ENCODE results near the gene LDAH.
"Not testable (repeated sequence)": the region's sequence is repeated elsewhere in the genome, so short reads cannot be mapped to it uniquely, and the experiment has no call there.

LDAH gene

GRCh38 chr2:20717641-20718040, 105.3 kb downstream of the LDAH start:
- FAIRE-seq: no peak

- not testable (repeated sequence) for FAIRE-seq
Observed at GRCh38 chr2:20716164-20716563, 106.7 kb downstream of the LDAH start.

GRCh38 chr2:20714412-20714811, 108.5 kb downstream of the LDAH start:
- FAIRE-seq: not testable (repeated sequence)

GRCh38 chr2:20713585-20713984, 109.3 kb downstream of the LDAH start:
- FAIRE-seq: not testable (repeated sequence)

GRCh38 chr2:20711641-20712040, 111.3 kb downstream of the LDAH start:
- not testable (repeated sequence) for FAIRE-seq

GRCh38 chr2:20707601-20708000, 115.3 kb downstream of the LDAH start:
- no peak for FAIRE-seq

GRCh38 chr2:20706786-20707185, 116.1 kb downstream of the LDAH start:
- no peak for FAIRE-seq

GRCh38 chr2:20706217-20706616, 116.7 kb downstream of the LDAH start:
- no peak for FAIRE-seq

GRCh38 chr2:20704886-20705285, 118.0 kb downstream of the LDAH start:
- FAIRE-seq: no peak

- FAIRE-seq: no peak
Observed at GRCh38 chr2:20702563-20702962, 120.3 kb downstream of the LDAH start.

- no peak for FAIRE-seq
Observed at GRCh38 chr2:20698916-20699613, 123.8 kb downstream of the LDAH start.

GRCh38 chr2:20697322-20697934, 125.5 kb downstream of the LDAH start:
- no peak for FAIRE-seq

- FAIRE-seq: no peak
Observed at GRCh38 chr2:20696366-20696765, 126.5 kb downstream of the LDAH start.

GRCh38 chr2:20693317-20693716, 129.6 kb downstream of the LDAH start:
- no peak for FAIRE-seq

- no peak for FAIRE-seq
Observed at GRCh38 chr2:20692081-20692480, 130.8 kb downstream of the LDAH start.

- FAIRE-seq: no peak
Observed at GRCh38 chr2:20691076-20691734, 131.7 kb downstream of the LDAH start.

- no peak for FAIRE-seq
Observed at GRCh38 chr2:20689428-20690264, 133.3 kb downstream of the LDAH start.

- no peak for FAIRE-seq
Observed at GRCh38 chr2:20687260-20687832, 135.6 kb downstream of the LDAH start.

GRCh38 chr2:20684581-20685063, 138.3 kb downstream of the LDAH start:
- FAIRE-seq: no peak

- FAIRE-seq: no peak
Observed at GRCh38 chr2:20682167-20682920, 140.6 kb downstream of the LDAH start.

- no peak for FAIRE-seq
Observed at GRCh38 chr2:20680744-20681375, 142.0 kb downstream of the LDAH start.
